ENCODE results near the gene SPEG. TPM values are rescaled to one million over a fixed set of nuclear protein-coding genes. Genes with fewer than 3 reads are reported as not detected.

The SPEG gene
- total RNA-seq, 3 donors from 2014 or later (not counting 1 experiment from before 2014, with no cell fraction given): 0.35 to 1.5 (median 1.2) TPM

DNA sequence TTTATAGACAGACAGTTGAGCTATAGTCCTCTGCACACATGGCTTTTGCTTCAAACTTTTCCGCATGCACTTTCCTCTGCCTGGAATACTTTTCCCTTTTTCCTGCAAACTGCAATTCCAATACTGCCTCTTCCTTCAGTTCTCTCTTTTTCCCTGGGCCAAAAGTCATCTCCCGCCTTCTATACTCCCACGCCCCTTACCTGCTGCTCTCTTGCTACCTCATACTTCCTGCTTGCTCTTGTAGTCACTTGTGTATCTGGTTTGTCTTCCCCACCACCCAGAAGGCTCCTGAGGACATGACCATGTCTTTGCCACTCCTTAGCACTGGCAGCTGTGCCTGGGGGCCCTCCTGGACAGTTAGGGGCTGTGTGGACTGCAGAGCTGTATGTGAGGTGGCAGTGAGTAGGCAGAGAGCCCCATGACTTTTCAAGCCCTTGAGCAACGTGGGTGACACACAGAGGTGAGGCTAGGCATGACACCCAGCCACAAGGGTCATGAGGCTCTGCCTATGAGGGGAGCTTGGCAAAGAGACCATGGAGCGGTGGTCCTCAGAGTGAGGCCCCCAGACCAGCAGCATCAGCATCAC is 23.2 kb downstream of the SPEG start:
- ATAC-seq (peak in 1 of 3 donors; percentile 34), DNase-seq (peak in 1 of 2 donors; percentile 31)
- H3K4me1 ChIP-seq (ENCODE audit: control insufficient read depth, insufficient read depth, low read length): no peaks in the 10 kb centered on the region
- Mint-ChIP-seq H3K27ac (no peak overlapping the region), H3K27me3 (ENCODE audit: low read depth in 2 of 2) (peaks cover 0 to 9% of the 10 kb centered on the region in 2 donors), H3K9me3 (no peaks in the 10 kb centered on the region), H3K4me1 (no peaks in the 10 kb centered on the region), H3K36me3 (no peaks in the 10 kb centered on the region), H3K4me3 (no peak overlapping the region)
- H3K36me3 ChIP-seq (ENCODE audit: control insufficient read depth, insufficient read depth, low read length): no peaks in the 10 kb centered on the region
- no peaks in the 10 kb centered on the region for H3K27me3 ChIP-seq (ENCODE audit: control insufficient read depth, insufficient read depth, low read length)
- TF ChIP-seq, protein P1, sequence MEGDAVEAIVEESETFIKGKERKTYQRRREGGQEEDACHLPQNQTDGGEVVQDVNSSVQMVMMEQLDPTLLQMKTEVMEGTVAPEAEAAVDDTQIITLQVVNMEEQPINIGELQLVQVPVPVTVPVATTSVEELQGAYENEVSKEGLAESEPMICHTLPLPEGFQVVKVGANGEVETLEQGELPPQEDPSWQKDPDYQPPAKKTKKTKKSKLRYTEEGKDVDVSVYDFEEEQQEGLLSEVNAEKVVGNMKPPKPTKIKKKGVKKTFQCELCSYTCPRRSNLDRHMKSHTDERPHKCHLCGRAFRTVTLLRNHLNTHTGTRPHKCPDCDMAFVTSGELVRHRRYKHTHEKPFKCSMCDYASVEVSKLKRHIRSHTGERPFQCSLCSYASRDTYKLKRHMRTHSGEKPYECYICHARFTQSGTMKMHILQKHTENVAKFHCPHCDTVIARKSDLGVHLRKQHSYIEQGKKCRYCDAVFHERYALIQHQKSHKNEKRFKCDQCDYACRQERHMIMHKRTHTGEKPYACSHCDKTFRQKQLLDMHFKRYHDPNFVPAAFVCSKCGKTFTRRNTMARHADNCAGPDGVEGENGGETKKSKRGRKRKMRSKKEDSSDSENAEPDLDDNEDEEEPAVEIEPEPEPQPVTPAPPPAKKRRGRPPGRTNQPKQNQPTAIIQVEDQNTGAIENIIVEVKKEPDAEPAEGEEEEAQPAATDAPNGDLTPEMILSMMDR (IDR thresholded peaks at IDR 0.05): no peak
- no peak overlapping the region for H3K27ac ChIP-seq (ENCODE audit: low read length)
- intact Hi-C loops (cut with micrococcal nuclease): loop anchor here (2.0 kb wide), 1 partner anchor 55 kb away; no protein-coding TSS in a partner anchor
- H3K4me3 ChIP-seq (ENCODE audit: low read length): no peak overlapping the region
- 74% methylated on average over 5 of the region's 5 CpGs for WGBS (ENCODE audit: insufficient coverage)
- H3K9me3 ChIP-seq (ENCODE audit: control insufficient read depth, insufficient read depth, low read length): no peaks in the 10 kb centered on the region

DNA sequence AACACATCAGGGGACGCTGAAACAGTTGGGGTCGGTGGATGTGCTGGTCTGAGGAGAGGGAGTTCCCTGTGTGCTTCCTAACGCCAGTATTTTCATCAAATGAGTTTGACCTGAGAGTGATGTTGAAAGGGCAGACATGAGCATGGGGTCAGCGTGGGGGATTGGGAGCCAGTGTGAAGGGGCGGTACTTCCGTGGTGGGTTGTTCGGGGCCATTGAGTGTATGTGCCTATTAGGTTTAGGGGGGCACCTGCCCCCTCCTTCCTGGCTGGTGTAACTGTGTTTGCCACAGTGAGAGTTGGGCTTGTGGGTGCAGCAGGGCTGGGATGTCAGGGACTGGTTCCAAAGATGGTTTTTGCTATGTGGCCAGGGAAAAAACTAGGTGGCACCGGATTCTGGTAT is 24.4 kb downstream of the SPEG start:
- intact Hi-C loops (cut with micrococcal nuclease): loop anchor here (1.0 to 2.0 kb wide), 2 partner anchors 56 to 71 kb away; no protein-coding TSS in a partner anchor
- TF ChIP-seq, protein P1 (IDR thresholded peaks at IDR 0.05): no peak
- Histone ChIP-seq H3K4me3 (ENCODE audit: low read length) (no peak overlapping the region), H3K9me3 (ENCODE audit: control insufficient read depth, insufficient read depth, low read length) (no peaks in the 10 kb centered on the region), H3K36me3 (ENCODE audit: control insufficient read depth, insufficient read depth, low read length) (no peaks in the 10 kb centered on the region), H3K27me3 (ENCODE audit: control insufficient read depth, insufficient read depth, low read length) (no peaks in the 10 kb centered on the region), H3K27ac (ENCODE audit: low read length) (no peak overlapping the region), H3K4me1 (ENCODE audit: control insufficient read depth, insufficient read depth, low read length) (no peaks in the 10 kb centered on the region)
- DNase-seq: no peak
- H3K4me3 Mint-ChIP-seq: no peak overlapping the region
- H3K27me3 Mint-ChIP-seq (ENCODE audit: low read depth in 2 of 2): peaks cover 0 to 3% of the 10 kb centered on the region in 2 donors
- no peaks in the 10 kb centered on the region for H3K9me3 Mint-ChIP-seq
- H3K4me1 Mint-ChIP-seq: no peaks in the 10 kb centered on the region
- H3K27ac Mint-ChIP-seq: no peak overlapping the region
- H3K36me3 Mint-ChIP-seq: no peaks in the 10 kb centered on the region
- ATAC-seq: no peak
- WGBS (ENCODE audit: insufficient coverage): 90% methylated on average over 8 of the region's 8 CpGs

DNA sequence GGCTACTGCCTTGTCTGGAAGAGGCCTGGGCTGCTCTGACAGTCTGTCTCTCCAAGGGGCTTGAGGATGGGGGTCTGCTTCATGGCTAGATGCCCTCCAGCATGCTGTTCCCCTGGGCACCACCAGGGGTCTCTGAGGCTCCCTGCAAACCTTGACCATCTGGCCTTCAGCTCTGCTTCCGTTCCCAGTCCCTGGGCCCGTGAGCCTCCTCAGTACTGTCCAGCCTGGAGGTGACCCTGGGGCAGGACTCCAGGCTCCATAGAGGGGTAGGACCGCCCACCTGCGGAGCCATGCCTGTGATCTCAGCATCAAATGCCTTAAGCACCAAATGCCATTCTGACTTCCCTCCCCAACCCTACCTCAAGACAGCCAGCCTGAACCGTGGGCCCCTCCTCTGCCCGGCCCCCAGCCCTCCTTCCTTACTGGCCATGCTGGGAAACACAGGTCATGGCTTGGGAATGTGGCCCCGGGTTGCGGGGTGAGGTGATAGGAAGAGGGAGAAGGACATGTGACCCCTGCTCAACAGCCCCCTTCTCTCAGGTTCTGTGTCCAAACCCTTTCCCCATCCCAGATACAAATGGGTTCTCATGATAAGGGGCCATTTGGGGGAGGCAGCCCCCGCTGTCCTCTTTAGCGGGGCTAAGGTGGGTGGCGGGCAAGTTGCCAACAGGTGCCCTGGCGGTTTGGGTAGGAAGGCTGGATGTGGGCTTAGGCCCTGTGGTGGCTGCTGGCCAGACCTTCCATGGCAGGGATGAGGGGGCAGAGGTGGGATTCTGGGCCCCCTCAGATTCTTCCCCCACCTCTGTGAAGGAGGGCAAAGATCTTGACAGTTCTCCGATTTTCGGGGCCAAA is 25.0 kb downstream of the SPEG start:
- DNase-seq (peak; percentile 33 to 62), ATAC-seq (peak; percentile 45 to 75 (median 52))
- Mint-ChIP-seq H3K4me1 (no peaks in the 10 kb centered on the region), H3K4me3 (no peak overlapping the region), H3K36me3 (no peaks in the 10 kb centered on the region), H3K9me3 (no peaks in the 10 kb centered on the region), H3K27ac (no peak overlapping the region), H3K27me3 (ENCODE audit: low read depth in 2 of 2) (peaks cover 0 to 3% of the 10 kb centered on the region in 2 donors)
- no peaks in the 10 kb centered on the region for H3K9me3 ChIP-seq (ENCODE audit: control insufficient read depth, insufficient read depth, low read length)
- no peaks in the 10 kb centered on the region for H3K4me1 ChIP-seq (ENCODE audit: control insufficient read depth, insufficient read depth, low read length)
- no peaks in the 10 kb centered on the region for H3K36me3 ChIP-seq (ENCODE audit: control insufficient read depth, insufficient read depth, low read length)
- H3K27me3 ChIP-seq (ENCODE audit: control insufficient read depth, insufficient read depth, low read length): no peaks in the 10 kb centered on the region
- WGBS (ENCODE audit: insufficient coverage): 66% methylated on average over 11 of the region's 14 CpGs
- H3K4me3 ChIP-seq (ENCODE audit: low read length): no peak overlapping the region
- intact Hi-C loops (cut with micrococcal nuclease): loop anchor here (1.0 to 2.0 kb wide), 2 partner anchors 57 to 71 kb away; no protein-coding TSS in a partner anchor
- H3K27ac ChIP-seq (ENCODE audit: low read length): no peak overlapping the region
- TF ChIP-seq, protein P1 (IDR thresholded peaks at IDR 0.05): peak; percentile 79
